Bronchus fibroblast of lung (primary cell): Measurements from ENCODE around the gene BEAN1. TPM values are rescaled to one million over a fixed set of nuclear protein-coding genes. Genes with fewer than 3 reads are reported as not detected.

Experiments used
- total RNA-seq: library from RNA; depleted of rRNA; stranded (reverse); fragments of >200 nt; gene quantifications from 2 replicates; pipeline ENCODE4 v1.2.3, GENCODE V29; 2015

Gene BEAN1
- not detected in 2 replicates for total RNA-seq

GRCh38 chr16:66427036-66427860 is at the start of gene BEAN1:
TSS of gene BEAN1 (plus strand) at chr16:66427295. CDS start at chr16:66437677, 10,382 bp downstream.

Other genes starting within 250 kb of the BEAN1 start
- gene CDH5, start 60.6 kb upstream of the BEAN1 start, total RNA-seq = not detected in 2 replicates
- gene TK2, start 122.8 kb downstream of the BEAN1 start, total RNA-seq = 14.9 and 17.5 TPM in 2 replicates
- 85.7 and 90.1 TPM in 2 replicates for gene CKLF, start 125.3 kb downstream of the BEAN1 start, total RNA-seq
- 0.59 and 1.0 TPM in 2 replicates for gene CMTM1, start 139.1 kb downstream of the BEAN1 start, total RNA-seq
- not detected in 2 replicates for gene CMTM2, start 152.2 kb downstream of the BEAN1 start, total RNA-seq
- gene CMTM3, start 177.4 kb downstream of the BEAN1 start, total RNA-seq = 25.1 and 30.8 TPM in 2 replicates